Calu3 (cell line): ENCODE measurements around the gene SPOCD1. TPM values are rescaled to one million over a fixed set of nuclear protein-coding genes. Genes with fewer than 3 reads are reported as not detected.

Experiments used
- BruUV-seq: library from RNA; stranded (reverse); fragments of 400-500 nt; replicated peaks from 2 replicates; lab custom pipeline; 2021; lab: Mats Ljungman, UMichigan
- CTCF ChIA-PET: fragments of 300-600 bp; sonication (Branson Sonifier 250); formaldehyde crosslinking; loops from one replicate; lab custom pipeline; 2022; ENCODE audit warnings: antibody characterized with exemption; lab: Charles Lee
- DNase-seq: peaks from one replicate; pipeline ENCODE4 v3.0.0; 2022
- H3K27ac Mint-ChIP-seq: one replicate; pipeline ENCODE4 v1.8.0; 2022; ENCODE audit warnings: mixed read lengths; ENCODE audit not compliant: unreplicated experiment
- H3K27me3 Mint-ChIP-seq: one replicate; pipeline ENCODE4 v1.8.0; 2022; ENCODE audit warnings: mixed read lengths; ENCODE audit not compliant: unreplicated experiment
- H3K36me3 Mint-ChIP-seq: one replicate; pipeline ENCODE4 v1.8.0; 2022; ENCODE audit warnings: mild to moderate bottlenecking, moderate library complexity, mixed read lengths; ENCODE audit not compliant: insufficient read depth, unreplicated experiment
- H3K4me1 Mint-ChIP-seq: one replicate; pipeline ENCODE4 v1.8.0; 2022; ENCODE audit warnings: mild to moderate bottlenecking, low read depth, mixed read lengths; ENCODE audit not compliant: unreplicated experiment
- H3K4me3 Mint-ChIP-seq: one replicate; pipeline ENCODE4 v1.8.0; 2022; ENCODE audit warnings: mild to moderate bottlenecking, low read depth, moderate library complexity, mixed read lengths; ENCODE audit not compliant: unreplicated experiment
- H3K9me3 Mint-ChIP-seq: one replicate; pipeline ENCODE4 v1.8.0; 2022; ENCODE audit warnings: low read depth, mixed read lengths; ENCODE audit not compliant: unreplicated experiment
- intact Hi-C: fragments of 100-400 bp; cut with micrococcal nuclease; formaldehyde crosslinking; loops from one replicate; pipeline ENCODE4 v1.10.0; 2022; ENCODE audit not compliant: unreplicated experiment
- total RNA-seq: library from RNA; stranded (reverse); gene quantifications from 2 replicates; pipeline ENCODE4 v1.2.3, GENCODE V29; 2022
- TF ChIP-seq, protein P1 (sequence below): fragments of 200-600 bp; IDR thresholded peaks from one replicate; pipeline ENCODE4 v1.8.0; 2022; ENCODE audit warnings: antibody characterized with exemption; ENCODE audit not compliant: unreplicated experiment

SPOCD1 gene
- total RNA-seq, 1 experiment from 2014 or later = 6.3 TPM

DNA sequence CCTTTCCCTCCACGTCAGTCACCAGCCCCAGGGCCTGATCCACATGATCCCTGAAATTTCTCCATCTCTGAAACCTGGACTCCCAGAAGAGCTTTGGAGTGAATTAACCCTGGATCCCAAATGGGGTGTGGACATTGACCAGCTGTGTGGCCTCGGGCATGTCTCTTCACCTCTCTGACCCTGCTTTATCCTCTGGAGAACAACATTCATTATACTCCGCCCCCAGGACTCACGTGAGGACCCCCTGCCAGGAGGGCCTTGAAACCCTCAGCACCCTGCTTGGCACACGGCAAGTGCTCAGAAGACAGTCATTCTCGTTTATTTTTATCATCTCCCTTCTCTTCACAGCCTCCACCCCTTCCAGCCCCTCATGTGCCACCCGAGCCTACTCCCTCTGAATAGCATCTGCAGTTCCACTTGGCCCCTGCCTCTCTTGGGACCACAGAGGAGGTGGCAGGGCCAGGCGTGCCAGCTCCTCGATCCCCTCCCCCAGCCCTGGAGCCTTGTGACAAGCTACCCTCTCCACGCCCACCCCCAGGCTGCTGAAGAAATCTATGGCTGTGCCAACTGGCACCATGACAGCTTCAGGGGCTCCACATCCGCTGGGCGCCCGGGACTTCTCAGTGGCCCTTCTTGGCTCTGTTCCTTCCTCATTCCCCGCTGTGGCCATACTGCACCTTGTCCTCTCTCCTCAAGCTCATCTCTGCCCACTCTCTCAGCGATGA lies 69.7 kb downstream of the SPOCD1 start:
- no peaks in the 10 kb centered on the region for H3K9me3 Mint-ChIP-seq
- intact Hi-C loops = loop anchor here (1.0 kb wide), 1 partner anchor 82 kb away; no protein-coding TSS in a partner anchor
- no peak for DNase-seq
- peaks cover 65% of the 10 kb centered on the region for H3K27me3 Mint-ChIP-seq
- no peak overlapping the region for H3K4me3 Mint-ChIP-seq
- H3K36me3 Mint-ChIP-seq = no peaks in the 10 kb centered on the region
- no peak overlapping the region for H3K27ac Mint-ChIP-seq
- no TSS peak for BruUV-seq
- peaks cover 18% of the 10 kb centered on the region for H3K4me1 Mint-ChIP-seq
- CTCF ChIA-PET = interaction anchor here (0.7 to 2.2 kb wide), 12 partner anchors 12 to 128 kb away, joined by 3 to 30 read pairs (median 6); no protein-coding TSS in a partner anchor
- TF ChIP-seq, protein P1, sequence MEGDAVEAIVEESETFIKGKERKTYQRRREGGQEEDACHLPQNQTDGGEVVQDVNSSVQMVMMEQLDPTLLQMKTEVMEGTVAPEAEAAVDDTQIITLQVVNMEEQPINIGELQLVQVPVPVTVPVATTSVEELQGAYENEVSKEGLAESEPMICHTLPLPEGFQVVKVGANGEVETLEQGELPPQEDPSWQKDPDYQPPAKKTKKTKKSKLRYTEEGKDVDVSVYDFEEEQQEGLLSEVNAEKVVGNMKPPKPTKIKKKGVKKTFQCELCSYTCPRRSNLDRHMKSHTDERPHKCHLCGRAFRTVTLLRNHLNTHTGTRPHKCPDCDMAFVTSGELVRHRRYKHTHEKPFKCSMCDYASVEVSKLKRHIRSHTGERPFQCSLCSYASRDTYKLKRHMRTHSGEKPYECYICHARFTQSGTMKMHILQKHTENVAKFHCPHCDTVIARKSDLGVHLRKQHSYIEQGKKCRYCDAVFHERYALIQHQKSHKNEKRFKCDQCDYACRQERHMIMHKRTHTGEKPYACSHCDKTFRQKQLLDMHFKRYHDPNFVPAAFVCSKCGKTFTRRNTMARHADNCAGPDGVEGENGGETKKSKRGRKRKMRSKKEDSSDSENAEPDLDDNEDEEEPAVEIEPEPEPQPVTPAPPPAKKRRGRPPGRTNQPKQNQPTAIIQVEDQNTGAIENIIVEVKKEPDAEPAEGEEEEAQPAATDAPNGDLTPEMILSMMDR = no peak

DNA sequence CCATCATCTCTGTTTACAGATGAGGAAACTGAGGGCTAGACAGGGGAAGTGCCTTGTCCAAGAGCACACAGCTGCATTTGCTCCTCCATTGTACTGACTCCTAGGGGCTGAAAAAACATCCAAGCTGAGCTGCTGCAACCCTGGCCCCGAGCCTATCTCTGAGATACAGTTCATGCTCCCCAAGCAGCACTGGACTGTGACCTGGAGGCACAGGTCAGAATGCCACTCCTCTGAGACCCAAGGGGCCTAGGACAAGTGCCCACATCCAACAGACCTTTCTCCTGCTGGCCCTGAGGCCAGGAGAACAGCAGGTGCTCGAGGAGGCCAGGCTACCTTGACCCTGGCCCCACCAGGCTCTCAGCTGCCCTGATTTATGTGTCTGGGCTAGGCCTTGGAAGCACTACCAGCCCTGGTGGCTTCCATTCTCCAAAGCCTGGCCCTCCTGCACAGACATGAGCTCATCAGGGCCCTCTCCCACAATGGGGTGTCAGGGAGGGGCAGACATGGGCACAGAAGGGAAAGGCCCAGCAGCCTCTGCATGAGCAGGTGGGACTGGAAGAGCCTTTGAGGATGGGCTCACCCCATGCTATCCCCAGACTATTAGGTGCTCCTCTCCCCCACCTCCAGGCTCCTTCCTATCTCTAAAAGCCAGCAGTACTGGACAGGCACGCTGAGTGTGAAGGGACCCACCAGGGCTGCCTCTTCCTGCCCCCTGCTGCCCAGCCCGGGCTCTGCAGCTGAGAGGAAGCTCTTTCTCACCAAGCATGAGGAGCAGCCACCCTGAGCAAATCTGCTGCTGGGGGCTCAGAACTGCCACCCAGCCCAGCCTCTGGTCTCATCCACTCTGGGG lies 70.5 kb downstream of the SPOCD1 start:
- intact Hi-C loops = loop anchor here (1.0 kb wide), 1 partner anchor 81 kb away; no protein-coding TSS in a partner anchor
- no peak overlapping the region for H3K4me3 Mint-ChIP-seq
- H3K36me3 Mint-ChIP-seq = no peaks in the 10 kb centered on the region
- CTCF ChIA-PET = interaction anchor here (0.7 to 2.2 kb wide), 14 partner anchors 11 to 219 kb away, joined by 3 to 30 read pairs (median 5); no protein-coding TSS in a partner anchor
- H3K27me3 Mint-ChIP-seq = peaks cover 65% of the 10 kb centered on the region
- H3K4me1 Mint-ChIP-seq = peaks cover 18% of the 10 kb centered on the region
- TF ChIP-seq, protein P1 = peak; percentile 68
- H3K27ac Mint-ChIP-seq = no peak overlapping the region
- H3K9me3 Mint-ChIP-seq = no peaks in the 10 kb centered on the region
- no TSS peak for BruUV-seq
- peak; percentile 84 for DNase-seq

DNA sequence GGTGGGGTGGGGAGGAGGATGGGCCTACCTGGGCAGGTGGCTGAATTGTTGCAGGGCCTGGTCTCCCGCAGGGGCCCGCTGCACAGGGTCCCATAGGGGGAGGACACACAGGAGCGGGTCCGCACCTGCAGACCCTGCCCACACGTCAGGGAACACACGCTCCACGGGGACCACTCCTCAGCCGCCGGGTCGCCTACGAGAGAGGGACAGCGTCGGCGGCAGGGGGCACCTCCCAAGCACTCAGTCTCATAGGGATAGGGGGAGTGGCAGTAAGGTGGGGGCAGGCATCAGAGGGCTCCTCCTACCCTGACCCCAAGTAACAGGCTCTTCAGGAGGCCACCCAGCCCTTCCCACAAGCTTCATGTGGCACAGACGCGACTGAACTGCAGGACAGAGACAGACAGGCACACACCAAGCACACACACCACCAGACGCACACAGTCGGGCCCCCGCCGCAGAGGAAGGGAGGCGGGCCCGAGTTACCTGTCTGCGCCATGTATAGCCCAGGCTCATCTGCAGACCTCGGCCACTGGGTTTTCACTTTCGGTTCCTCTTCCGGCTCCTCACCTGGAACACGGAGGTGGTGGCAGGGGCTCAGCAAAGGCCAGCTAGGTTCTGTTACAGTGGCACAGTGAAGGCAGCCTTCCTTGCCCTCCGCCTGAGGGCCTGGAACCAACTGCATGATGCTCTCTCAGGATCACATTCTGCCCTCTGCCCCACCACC lies 71.5 kb downstream of the SPOCD1 start:
- intact Hi-C loops = no loop called here
- Mint-ChIP-seq H3K27me3 (peaks cover 65% of the 10 kb centered on the region), H3K9me3 (no peaks in the 10 kb centered on the region), H3K4me3 (no peak overlapping the region), H3K36me3 (no peaks in the 10 kb centered on the region), H3K27ac (no peak overlapping the region), H3K4me1 (peaks cover 24% of the 10 kb centered on the region)
- no TSS peak for BruUV-seq
- CTCF ChIA-PET = interaction anchor here (1.5 to 2.2 kb wide), 2 partner anchors 44 to 126 kb away, joined by 3 to 30 read pairs; no protein-coding TSS in a partner anchor
- TF ChIP-seq, protein P1 = no peak
- DNase-seq = no peak
